Astrocyte of the spinal cord (primary cell): ENCODE data around the gene FBXW4.

Experiments used
- DNase-seq: peaks from one replicate; pipeline ENCODE4 v3.0.0; 2011; ENCODE audit warnings: low read depth, low spot score
- H3K4me3 ChIP-seq: 2 replicates; pipeline ENCODE4 v1.5.1; 2011; ENCODE audit warnings: low read depth, mild to moderate bottlenecking, low read length, moderate library complexity
- in situ Hi-C: cut with HindIII; loops from 2 replicates; pipeline ENCODE4 v1.10.0; 2017; ENCODE audit warnings: low sequenced_read_pairs
- TF ChIP-seq, protein P1 (sequence below): IDR thresholded peaks from 2 replicates; pipeline ENCODE4 v1.5.1; 2012; ENCODE audit warnings: low read depth, mild to moderate bottlenecking, low read length, inconsistent platforms

FBXW4 gene

DNA sequence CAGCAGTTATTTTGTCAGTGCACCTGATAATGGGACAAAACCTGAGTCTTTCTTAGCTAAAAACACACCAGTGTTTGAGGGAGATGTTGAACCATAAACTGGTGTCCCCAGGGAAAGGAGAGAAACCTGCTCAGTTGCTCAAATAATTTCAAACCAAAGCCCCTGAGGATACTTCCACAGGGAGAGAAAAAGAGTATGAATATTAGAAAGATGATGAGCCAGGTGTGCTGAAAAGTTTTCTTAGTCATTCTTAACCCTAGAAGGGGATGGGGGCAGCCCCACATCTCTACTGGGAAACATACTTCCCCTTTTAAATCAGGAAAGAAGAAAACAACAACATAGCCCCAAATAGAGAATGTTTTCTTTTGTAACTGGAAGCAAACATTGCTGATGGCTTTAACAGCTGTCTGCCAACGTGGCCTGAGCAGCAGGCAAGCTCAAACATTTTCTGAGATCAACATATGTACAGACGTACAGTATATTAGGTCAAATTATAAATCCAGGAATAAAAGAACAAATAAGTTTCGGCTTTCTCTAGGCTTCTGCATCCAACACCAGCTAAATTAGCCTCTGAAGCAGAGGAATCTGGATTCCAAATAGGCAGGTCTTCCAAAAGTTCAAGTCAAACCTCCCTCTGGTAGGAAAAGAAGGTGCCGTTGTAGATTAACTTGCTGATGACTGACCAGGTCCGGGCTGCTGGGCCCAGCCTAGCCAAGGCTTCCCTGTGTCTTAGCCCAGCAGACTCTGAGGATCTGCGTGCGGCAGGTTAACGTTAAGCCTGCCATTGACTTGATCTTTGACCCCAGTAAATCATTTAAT lies 30.5 kb upstream of the FBXW4 start:
- in situ Hi-C loops: no loop called here

GRCh38 chr10:101724446-101724845 lies 29.5 kb upstream of the FBXW4 start:
- TF ChIP-seq, protein P1, sequence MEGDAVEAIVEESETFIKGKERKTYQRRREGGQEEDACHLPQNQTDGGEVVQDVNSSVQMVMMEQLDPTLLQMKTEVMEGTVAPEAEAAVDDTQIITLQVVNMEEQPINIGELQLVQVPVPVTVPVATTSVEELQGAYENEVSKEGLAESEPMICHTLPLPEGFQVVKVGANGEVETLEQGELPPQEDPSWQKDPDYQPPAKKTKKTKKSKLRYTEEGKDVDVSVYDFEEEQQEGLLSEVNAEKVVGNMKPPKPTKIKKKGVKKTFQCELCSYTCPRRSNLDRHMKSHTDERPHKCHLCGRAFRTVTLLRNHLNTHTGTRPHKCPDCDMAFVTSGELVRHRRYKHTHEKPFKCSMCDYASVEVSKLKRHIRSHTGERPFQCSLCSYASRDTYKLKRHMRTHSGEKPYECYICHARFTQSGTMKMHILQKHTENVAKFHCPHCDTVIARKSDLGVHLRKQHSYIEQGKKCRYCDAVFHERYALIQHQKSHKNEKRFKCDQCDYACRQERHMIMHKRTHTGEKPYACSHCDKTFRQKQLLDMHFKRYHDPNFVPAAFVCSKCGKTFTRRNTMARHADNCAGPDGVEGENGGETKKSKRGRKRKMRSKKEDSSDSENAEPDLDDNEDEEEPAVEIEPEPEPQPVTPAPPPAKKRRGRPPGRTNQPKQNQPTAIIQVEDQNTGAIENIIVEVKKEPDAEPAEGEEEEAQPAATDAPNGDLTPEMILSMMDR: no peak
- no peak overlapping the region for H3K4me3 ChIP-seq
- in situ Hi-C loops: no loop called here
- no peak for DNase-seq

More for the DNA sequence above, 30.5 kb upstream of the FBXW4 start:
- TF ChIP-seq, protein P1: no peak
- no peak for DNase-seq
- H3K4me3 ChIP-seq: no peak overlapping the region

DNA sequence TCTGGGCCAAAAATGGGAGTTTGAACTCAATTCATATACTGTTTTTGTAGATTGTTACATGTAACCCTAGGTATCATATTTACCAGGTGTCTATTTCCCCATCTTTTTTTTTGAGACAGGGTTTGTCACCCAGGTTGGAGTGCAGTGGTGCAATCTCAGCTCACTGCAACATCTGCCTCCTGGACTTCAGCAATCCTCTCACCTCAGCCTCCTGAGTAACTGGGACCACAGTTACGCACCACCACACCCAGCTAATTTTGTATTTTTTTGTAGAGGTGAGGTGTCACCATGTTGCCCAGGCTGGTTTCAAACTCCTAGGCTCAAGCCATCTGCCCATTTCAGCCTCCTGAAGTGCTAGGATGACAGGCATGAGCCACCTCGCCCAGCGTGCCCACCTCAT lies 28.2 kb upstream of the FBXW4 start:
- no peak overlapping the region for H3K4me3 ChIP-seq
- in situ Hi-C loops: no loop called here
- TF ChIP-seq, protein P1: no peak
- DNase-seq: no peak

DNA sequence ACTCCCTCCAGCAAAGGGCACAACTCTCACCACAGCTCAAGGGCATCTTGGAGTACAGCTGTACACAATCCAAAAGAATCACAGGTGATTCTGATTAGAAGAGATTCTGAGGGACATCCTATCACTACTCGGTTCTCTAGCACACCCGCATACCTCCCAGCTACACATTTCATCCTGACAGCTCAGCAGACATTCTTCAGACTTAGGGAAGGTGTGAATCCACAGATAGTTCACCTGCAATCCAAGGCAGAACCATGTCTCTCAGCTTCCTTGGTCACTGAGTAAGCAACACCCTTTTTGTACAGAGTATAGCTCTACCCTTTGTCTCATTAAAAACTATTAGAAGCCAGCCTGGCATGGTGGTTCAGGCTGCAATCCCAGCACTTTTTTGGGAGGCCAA lies 26.8 kb upstream of the FBXW4 start:
- no peak for DNase-seq
- TF ChIP-seq, protein P1: no peak
- H3K4me3 ChIP-seq: no peak overlapping the region
- in situ Hi-C loops: no loop called here

DNA sequence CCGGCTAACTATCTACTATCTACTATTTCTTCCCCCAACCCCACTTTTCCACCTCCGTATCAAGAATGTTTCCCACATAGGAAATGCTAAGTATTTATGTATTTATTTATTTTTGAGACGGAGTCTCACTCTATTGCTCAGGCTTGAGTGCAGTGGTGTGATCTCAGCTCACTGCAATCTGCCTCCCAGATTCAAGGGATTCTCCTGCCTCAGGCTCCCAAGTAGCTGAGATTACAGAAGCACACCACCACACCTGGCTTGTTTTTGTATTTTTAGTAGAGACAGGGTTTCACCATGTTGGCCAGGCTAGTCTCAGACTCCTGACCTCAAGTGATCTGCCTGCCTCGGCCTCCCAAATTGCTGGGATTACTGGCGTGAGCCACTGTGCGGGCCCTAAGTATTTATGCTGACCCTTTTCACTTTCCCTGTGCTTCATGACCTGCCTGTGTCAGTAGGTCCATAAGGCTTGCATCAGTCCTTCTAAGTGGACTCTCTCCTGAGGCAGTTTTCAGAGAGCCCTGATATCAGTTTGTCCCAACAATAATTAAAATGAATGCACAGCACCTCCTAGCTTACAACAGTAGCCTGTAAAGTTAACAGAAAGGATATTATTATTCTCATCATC lies 25.7 kb upstream of the FBXW4 start:
- in situ Hi-C loops: no loop called here
- TF ChIP-seq, protein P1: no peak
- DNase-seq: no peak
- H3K4me3 ChIP-seq: no peak overlapping the region

DNA sequence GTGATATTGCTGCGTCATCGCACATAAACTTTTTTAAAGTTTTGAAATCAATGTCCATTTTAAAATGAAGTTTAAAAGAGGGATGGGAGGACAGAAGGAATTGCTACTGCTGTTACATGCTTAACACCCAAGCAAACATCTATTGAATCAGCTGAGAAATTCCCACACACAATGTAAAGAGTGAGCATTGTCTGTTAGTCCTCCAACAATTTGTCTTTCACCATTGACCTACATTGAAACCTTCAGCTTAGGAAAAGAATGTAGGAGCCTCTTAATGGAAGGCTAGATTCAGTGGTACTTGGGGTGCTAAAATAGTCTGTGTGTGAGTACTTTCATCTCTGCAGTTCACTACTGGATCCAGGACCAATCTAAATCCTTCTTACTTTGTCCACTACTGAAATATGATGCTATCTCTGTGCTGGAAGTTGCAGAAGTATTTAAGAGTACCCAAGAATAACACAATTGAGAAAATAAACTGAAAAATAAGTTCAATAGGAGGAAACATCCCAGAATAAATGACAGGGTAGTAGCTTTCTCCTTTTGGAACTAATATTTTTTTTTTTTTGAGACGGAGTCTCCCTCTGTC lies 23.8 kb upstream of the FBXW4 start:
- DNase-seq: peak; percentile 12
- TF ChIP-seq, protein P1: no peak
- in situ Hi-C loops: no loop called here

More for the DNA sequence above, 23.8 kb upstream of the FBXW4 start:
- H3K4me3 ChIP-seq: no peak overlapping the region
